ENCODE data around the gene VWCE.

- TF ChIP-seq CTCF (IDR thresholded peaks at IDR 0.05) (no peak), POLR2A (IDR thresholded peaks at IDR 0.05) (no peak)
These were observed 26.4 kb downstream of the VWCE start for GRCh38 chr11:61268588-61269250.

Measured in right lobe of liver (tissue), 4 donors.